Chondrocyte (in vitro differentiated cells): ENCODE measurements around the gene SLC6A11. TPM values are rescaled to one million over a fixed set of nuclear protein-coding genes. Genes with fewer than 3 reads are reported as not detected.

Source experiments
- DNase-seq: peaks from one replicate; pipeline ENCODE4 v3.0.0; 2021; ENCODE audit warnings: mixed read lengths, low spot score
- H3K27ac Mint-ChIP-seq: one replicate; pipeline ENCODE4 v1.8.0; 2021; ENCODE audit warnings: mild to moderate bottlenecking, moderate library complexity, mixed read lengths; ENCODE audit not compliant: unreplicated experiment
- H3K27me3 Mint-ChIP-seq: 2 replicates; pipeline ENCODE4 v1.8.0; 2021; ENCODE audit warnings: low read depth, mixed read lengths
- H3K36me3 Mint-ChIP-seq: 2 replicates; pipeline ENCODE4 v1.8.0; 2021; ENCODE audit warnings: low read depth, mixed read lengths
- H3K4me1 Mint-ChIP-seq: 2 replicates; pipeline ENCODE4 v1.8.0; 2021; ENCODE audit warnings: low read depth, mild to moderate bottlenecking, mixed read lengths
- H3K4me3 Mint-ChIP-seq: one replicate; pipeline ENCODE4 v1.8.0; 2021; ENCODE audit warnings: mild to moderate bottlenecking, moderate library complexity, mixed read lengths; ENCODE audit not compliant: unreplicated experiment
- H3K9me3 Mint-ChIP-seq: 2 replicates; pipeline ENCODE4 v1.8.0; 2021; ENCODE audit warnings: low read depth, mixed read lengths
- total RNA-seq: library from RNA; stranded (reverse); gene quantifications from 3 replicates; pipeline ENCODE4 v1.2.1, GENCODE V29; 2021
- TF ChIP-seq, protein P1 (sequence below): fragments of 200-600 bp; sonication (generic); IDR thresholded peaks from 2 replicates; pipeline ENCODE4 v1.5.0; 2021; ENCODE audit warnings: antibody characterized with exemption, mild to moderate bottlenecking, moderate library complexity

Gene SLC6A11
- total RNA-seq, 1 donor from 2014 or later, result not detected

- TF ChIP-seq, protein P1, sequence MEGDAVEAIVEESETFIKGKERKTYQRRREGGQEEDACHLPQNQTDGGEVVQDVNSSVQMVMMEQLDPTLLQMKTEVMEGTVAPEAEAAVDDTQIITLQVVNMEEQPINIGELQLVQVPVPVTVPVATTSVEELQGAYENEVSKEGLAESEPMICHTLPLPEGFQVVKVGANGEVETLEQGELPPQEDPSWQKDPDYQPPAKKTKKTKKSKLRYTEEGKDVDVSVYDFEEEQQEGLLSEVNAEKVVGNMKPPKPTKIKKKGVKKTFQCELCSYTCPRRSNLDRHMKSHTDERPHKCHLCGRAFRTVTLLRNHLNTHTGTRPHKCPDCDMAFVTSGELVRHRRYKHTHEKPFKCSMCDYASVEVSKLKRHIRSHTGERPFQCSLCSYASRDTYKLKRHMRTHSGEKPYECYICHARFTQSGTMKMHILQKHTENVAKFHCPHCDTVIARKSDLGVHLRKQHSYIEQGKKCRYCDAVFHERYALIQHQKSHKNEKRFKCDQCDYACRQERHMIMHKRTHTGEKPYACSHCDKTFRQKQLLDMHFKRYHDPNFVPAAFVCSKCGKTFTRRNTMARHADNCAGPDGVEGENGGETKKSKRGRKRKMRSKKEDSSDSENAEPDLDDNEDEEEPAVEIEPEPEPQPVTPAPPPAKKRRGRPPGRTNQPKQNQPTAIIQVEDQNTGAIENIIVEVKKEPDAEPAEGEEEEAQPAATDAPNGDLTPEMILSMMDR, result no peak
- Mint-ChIP-seq H3K4me3 (no peak overlapping the region), H3K9me3 (peaks cover 20% of the 10 kb centered on the region), H3K27ac (no peak overlapping the region), H3K27me3 (peaks cover 53% of the 10 kb centered on the region), H3K36me3 (no peaks in the 10 kb centered on the region), H3K4me1 (no peaks in the 10 kb centered on the region)
- DNase-seq, result no peak
Observed at GRCh38 chr3:10912786-10913185, 96.8 kb downstream of the SLC6A11 start.

DNA sequence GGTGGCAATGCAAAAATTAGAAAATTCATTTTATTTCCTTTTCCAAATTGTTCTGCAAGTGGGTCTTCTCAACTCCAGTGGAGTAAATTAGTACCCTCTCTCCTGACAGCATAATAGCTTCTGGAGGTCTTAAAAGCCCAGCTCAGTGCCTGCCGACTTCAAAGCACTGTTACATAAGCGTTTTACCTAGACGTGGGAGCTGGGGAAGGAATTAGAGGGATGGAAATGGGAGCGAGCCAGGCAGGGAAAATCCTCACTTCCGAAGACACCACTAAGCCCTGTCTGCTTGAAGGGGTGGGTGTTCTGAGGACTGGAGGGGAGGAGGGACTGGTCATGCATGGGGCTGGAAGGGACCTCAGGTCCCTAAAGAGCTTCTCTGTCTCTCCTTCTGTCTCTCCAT lies 99.3 kb downstream of the SLC6A11 start:
- peaks cover 1% of the 10 kb centered on the region for H3K36me3 Mint-ChIP-seq
- no peak overlapping the region for H3K4me3 Mint-ChIP-seq
- DNase-seq, result no peak
- no peak overlapping the region for H3K27ac Mint-ChIP-seq
- H3K27me3 Mint-ChIP-seq, result peaks cover 65% of the 10 kb centered on the region
- TF ChIP-seq, protein P1, result no peak
- no peaks in the 10 kb centered on the region for H3K4me1 Mint-ChIP-seq
- no peaks in the 10 kb centered on the region for H3K9me3 Mint-ChIP-seq

- Mint-ChIP-seq H3K27ac (no peak overlapping the region), H3K9me3 (peaks cover 8% of the 10 kb centered on the region), H3K27me3 (peaks cover 73% of the 10 kb centered on the region), H3K36me3 (peaks cover 1% of the 10 kb centered on the region), H3K4me1 (no peaks in the 10 kb centered on the region), H3K4me3 (no peak overlapping the region)
- TF ChIP-seq, protein P1, result no peak
- no peak for DNase-seq
Observed at GRCh38 chr3:10917176-10917575, 101.1 kb downstream of the SLC6A11 start.

- Mint-ChIP-seq H3K27ac (no peak overlapping the region), H3K4me1 (no peaks in the 10 kb centered on the region), H3K36me3 (peaks cover 3% of the 10 kb centered on the region), H3K27me3 (peaks cover 72% of the 10 kb centered on the region), H3K4me3 (no peak overlapping the region), H3K9me3 (peaks cover 8% of the 10 kb centered on the region)
- TF ChIP-seq, protein P1, result no peak
- no peak for DNase-seq
Observed at GRCh38 chr3:10918011-10918410, 102.0 kb downstream of the SLC6A11 start.

GRCh38 chr3:10919636-10920035 lies 103.6 kb downstream of the SLC6A11 start:
- peaks cover 13% of the 10 kb centered on the region for H3K9me3 Mint-ChIP-seq
- H3K36me3 Mint-ChIP-seq, result peaks cover 4% of the 10 kb centered on the region
- no peaks in the 10 kb centered on the region for H3K4me1 Mint-ChIP-seq
- DNase-seq, result no peak
- peaks cover 78% of the 10 kb centered on the region for H3K27me3 Mint-ChIP-seq
- H3K4me3 Mint-ChIP-seq, result no peak overlapping the region
- TF ChIP-seq, protein P1, result no peak
- H3K27ac Mint-ChIP-seq, result no peak overlapping the region
